ENCODE data around the gene ATP2C2.

DNA sequence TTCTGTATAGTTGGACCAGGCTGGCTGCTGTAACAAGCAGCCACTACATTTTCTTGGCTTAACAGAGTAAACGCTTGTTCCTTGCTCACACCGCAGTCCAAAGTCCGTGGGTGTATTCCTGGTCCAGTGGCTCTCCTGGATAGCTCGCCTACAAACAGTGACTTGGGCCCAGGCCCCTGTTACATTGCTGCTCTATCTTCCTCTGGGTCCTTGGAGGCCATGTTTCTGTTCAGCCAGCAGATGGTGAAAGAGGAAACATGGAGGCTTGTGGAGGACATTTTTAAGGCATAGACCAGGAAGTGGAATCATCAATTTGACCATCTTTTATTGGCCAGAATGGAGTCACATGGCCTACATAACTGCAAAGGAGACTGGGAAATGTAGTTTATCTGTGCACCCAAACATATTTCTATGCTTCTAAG is 55.1 kb downstream of the ATP2C2 start:
- TF ChIP-seq POLR2AphosphoS5 (IDR thresholded peaks at IDR 0.05; ENCODE audit: low read depth, low read length) (no peak), ZBTB33 (IDR thresholded peaks at IDR 0.05; ENCODE audit: borderline replicate concordance, low read depth) (no peak)
- TF ChIP-seq, protein P1, sequence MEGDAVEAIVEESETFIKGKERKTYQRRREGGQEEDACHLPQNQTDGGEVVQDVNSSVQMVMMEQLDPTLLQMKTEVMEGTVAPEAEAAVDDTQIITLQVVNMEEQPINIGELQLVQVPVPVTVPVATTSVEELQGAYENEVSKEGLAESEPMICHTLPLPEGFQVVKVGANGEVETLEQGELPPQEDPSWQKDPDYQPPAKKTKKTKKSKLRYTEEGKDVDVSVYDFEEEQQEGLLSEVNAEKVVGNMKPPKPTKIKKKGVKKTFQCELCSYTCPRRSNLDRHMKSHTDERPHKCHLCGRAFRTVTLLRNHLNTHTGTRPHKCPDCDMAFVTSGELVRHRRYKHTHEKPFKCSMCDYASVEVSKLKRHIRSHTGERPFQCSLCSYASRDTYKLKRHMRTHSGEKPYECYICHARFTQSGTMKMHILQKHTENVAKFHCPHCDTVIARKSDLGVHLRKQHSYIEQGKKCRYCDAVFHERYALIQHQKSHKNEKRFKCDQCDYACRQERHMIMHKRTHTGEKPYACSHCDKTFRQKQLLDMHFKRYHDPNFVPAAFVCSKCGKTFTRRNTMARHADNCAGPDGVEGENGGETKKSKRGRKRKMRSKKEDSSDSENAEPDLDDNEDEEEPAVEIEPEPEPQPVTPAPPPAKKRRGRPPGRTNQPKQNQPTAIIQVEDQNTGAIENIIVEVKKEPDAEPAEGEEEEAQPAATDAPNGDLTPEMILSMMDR (IDR thresholded peaks at IDR 0.05): no peak

Measured in SK-N-SH (cell line).